Right lobe of liver (tissue), 6 donors: ENCODE measurements around the gene PHF20. TPM values are rescaled to one million over a fixed set of nuclear protein-coding genes. Genes with fewer than 3 reads are reported as not detected.
A peak's percentile ranks its signal among the peaks of the same experiment; 100 is the strongest.

Experiments
- ATAC-seq, 4 donors: fragments of 200-7000 bp; cut with Tn5 transposase; one replicate each; pipeline ENCODE4 v1.9.1; 2020; ENCODE audit warnings: mild to moderate bottlenecking in 4 of 4, moderate library complexity in 4 of 4
- DNase-seq, 3 donors: peaks; one replicate each; pipeline ENCODE4 v3.0.0-alpha.2; 2020
- H3K27ac ChIP-seq, 3 donors: fragments of 200-600 bp; one replicate each; pipeline ENCODE4 v1.8.0; 2022
- H3K27me3 ChIP-seq, 2 donors: fragments of 200-600 bp; one replicate each; pipeline ENCODE4 v1.8.0; 2022
- H3K36me3 ChIP-seq, 4 donors: fragments of 200-600 bp; sonication (generic) in 1 of 4; one replicate each; pipeline versions ENCODE4 v1.5.1 to v1.8.0; 2017 to 2022; ENCODE audit warnings: control low read depth in 1 of 4
- H3K4me1 ChIP-seq, 4 donors: fragments of 200-600 bp; sonication (generic) in 1 of 4; one replicate each; pipeline versions ENCODE4 v1.5.1 to v1.8.0; 2017 to 2022; ENCODE audit warnings: control low read depth in 1 of 4
- H3K4me3 ChIP-seq, 3 donors: fragments of 200-600 bp; one replicate each; pipeline ENCODE4 v1.8.0; 2022
- H3K9me3 ChIP-seq, 4 donors: fragments of 200-600 bp; sonication (generic) in 1 of 4; one replicate each; pipeline versions ENCODE4 v1.5.1 to v1.8.0; 2017 to 2022; ENCODE audit warnings: control low read depth in 1 of 4
- CTCF ChIP-seq, 4 donors: fragments of 200-600 bp in 3 of 4; fragments of 450-650 bp in 1 of 4; IDR thresholded peaks; one replicate each; pipeline versions ENCODE4 v1.5.1 to v1.8.0; 2016 to 2022; ENCODE audit warnings: antibody characterized with exemption in 4 of 4, mild to moderate bottlenecking in 2 of 4
- POLR2A ChIP-seq: fragments of 450-650 bp; IDR thresholded peaks from one replicate; pipeline ENCODE4 v1.6.1; 2017; ENCODE audit warnings: antibody characterized with exemption, mild to moderate bottlenecking
- WGBS: methylation state at CpG from one replicate; pipeline ENCODE4 v1.1.6; 2018; ENCODE audit warnings: low coverage, low lambda C conversion rate; ENCODE audit not compliant: insufficient coverage; ENCODE audit errors: missing lambda C conversion rate; 5-methylcytosine and 5-hydroxymethylcytosine counted together
- intact Hi-C, 2 donors: fragments of 100-400 bp; cut with DNase I; formaldehyde crosslinking; loops; one replicate each; pipeline versions ENCODE4 v1.11.2 to v1.14.1; 2022
- total RNA-seq, 6 experiments: library from RNA; depleted of rRNA in 2 of 6; stranded (reverse); fragments of >200 nt in 2 of 6; fragmentation: NEBNext Ultra II Directional in 3 of 6; extraction: Animal tissue kit (Norgen Biotek cat#: 25700) in 3 of 6; gene quantifications; one replicate each; pipeline versions ENCODE4 v1.1.0 to v1.2.4, GENCODE V29; 2016 to 2023
- donor health status: DM: no; HTN: yes; CAD: no.
- donor health status: DM: no; HTN: no; CAD: no.
- donor health status: DM: no; HTN: no; CAD: no.
- donor health status: DM: no; HTN: yes; CAD: no.
- donor health status: DM: no; HTN: yes; CAD: no.

PHF20 gene
- total RNA-seq, 6 experiments from 2014 or later = 9.3 to 16.7 (median 14.5) TPM

- Histone ChIP-seq H3K9me3 (no peaks in the 10 kb centered on the region), H3K27ac (no peak overlapping the region), H3K4me3 (no peak overlapping the region), H3K27me3 (no peaks in the 10 kb centered on the region), H3K36me3 (no peaks in the 10 kb centered on the region), H3K4me1 (no peaks in the 10 kb centered on the region)
- intact Hi-C loops = loop anchor here (10.0 kb wide), 2 partner anchors 169 to 179 kb away; no protein-coding TSS in a partner anchor
- WGBS = 96% methylated on average over 6 of the region's 6 CpGs
- ATAC-seq = no peak
- no peak for DNase-seq
- TF ChIP-seq POLR2A (no peak), CTCF (IDR thresholded peaks at IDR 0.05) (no peak)
Measured at GRCh38 chr20:35883336-35883777, 111.5 kb downstream of the PHF20 start.

GRCh38 chr20:35883778-35884540 is 112.1 kb downstream of the PHF20 start:
- no peak overlapping the region for H3K27ac ChIP-seq
- peak; percentile 95 to 99 (median 98) for ATAC-seq
- H3K4me3 ChIP-seq = no peak overlapping the region
- intact Hi-C loops = loop anchor here (10.0 kb wide), 2 partner anchors 169 to 179 kb away; no protein-coding TSS in a partner anchor
- no peaks in the 10 kb centered on the region for H3K27me3 ChIP-seq
- 45% methylated on average over 9 of the region's 10 CpGs for WGBS
- H3K9me3 ChIP-seq = no peaks in the 10 kb centered on the region
- TF ChIP-seq POLR2A = no peak
- peak; percentile 50 to 74 (median 70) for TF ChIP-seq CTCF (IDR thresholded peaks at IDR 0.05)
- no peaks in the 10 kb centered on the region for H3K4me1 ChIP-seq
- H3K36me3 ChIP-seq = no peaks in the 10 kb centered on the region
- peak; percentile 51 to 61 (median 61) for DNase-seq

- Histone ChIP-seq H3K36me3 (no peaks in the 10 kb centered on the region), H3K9me3 (no peaks in the 10 kb centered on the region), H3K27ac (no peak overlapping the region), H3K4me1 (no peaks in the 10 kb centered on the region), H3K27me3 (no peaks in the 10 kb centered on the region), H3K4me3 (no peak overlapping the region)
- TF ChIP-seq POLR2A = no peak
- TF ChIP-seq CTCF (IDR thresholded peaks at IDR 0.05) = no peak
- ATAC-seq = no peak
- DNase-seq = no peak
- 27% methylated on average over 1 of the region's 1 CpG for WGBS
- intact Hi-C loops = loop anchor here (10.0 kb wide), 2 partner anchors 170 to 180 kb away; no protein-coding TSS in a partner anchor
Measured at GRCh38 chr20:35884541-35884865, 112.7 kb downstream of the PHF20 start.

- Histone ChIP-seq H3K27ac (no peak overlapping the region), H3K4me1 (no peaks in the 10 kb centered on the region), H3K9me3 (no peaks in the 10 kb centered on the region), H3K36me3 (no peaks in the 10 kb centered on the region), H3K27me3 (no peaks in the 10 kb centered on the region), H3K4me3 (no peak overlapping the region)
- TF ChIP-seq POLR2A (no peak), CTCF (IDR thresholded peaks at IDR 0.05) (no peak)
- no peak for ATAC-seq
- no peak for DNase-seq
- intact Hi-C loops = loop anchor here (10.0 kb wide), 2 partner anchors 170 to 180 kb away; no protein-coding TSS in a partner anchor
- WGBS = 45% methylated on average over 1 of the region's 1 CpG
Measured at GRCh38 chr20:35885212-35885611, 113.4 kb downstream of the PHF20 start.
